GM10847 (cell line): ENCODE results near the gene STX1B.

ENCODE experiments used
- POLR2A ChIP-seq: IDR thresholded peaks from 2 replicates; pipeline ENCODE4 v1.6.1; 2011; ENCODE audit not compliant: insufficient read length; ENCODE audit errors: extremely low read depth

STX1B gene

GRCh38 chr16:31010585-31011325 is at the start of gene STX1B:
TSS of gene STX1B (minus strand) at chr16:31010638. CDS start at chr16:31010396, 242 bp downstream.
- no peak for TF ChIP-seq POLR2A

- no peak for TF ChIP-seq POLR2A
Observed at GRCh38 chr16:31055613-31056012, 45.2 kb upstream of the STX1B start.

- no peak for TF ChIP-seq POLR2A
Observed at GRCh38 chr16:31052114-31052513, 41.7 kb upstream of the STX1B start.

- TF ChIP-seq POLR2A, result no peak
Observed at GRCh38 chr16:31050280-31051030, 40.0 kb upstream of the STX1B start.

GRCh38 chr16:31043898-31044481 is 33.6 kb upstream of the STX1B start:
- no peak for TF ChIP-seq POLR2A

GRCh38 chr16:31043352-31043751 is 32.9 kb upstream of the STX1B start:
- TF ChIP-seq POLR2A, result no peak

GRCh38 chr16:31042866-31043265 is 32.4 kb upstream of the STX1B start:
- no peak for TF ChIP-seq POLR2A

GRCh38 chr16:31038993-31039392 is 28.6 kb upstream of the STX1B start:
- no peak for TF ChIP-seq POLR2A

- no peak for TF ChIP-seq POLR2A
Observed at GRCh38 chr16:31036691-31037090, 26.3 kb upstream of the STX1B start.

- TF ChIP-seq POLR2A, result peak; percentile 5
Observed at GRCh38 chr16:31033709-31034492, 23.5 kb upstream of the STX1B start.

- no peak for TF ChIP-seq POLR2A
Observed at GRCh38 chr16:31032736-31033708, 22.6 kb upstream of the STX1B start, which contains the start of gene STX4. TSS of gene STX4 (plus strand) at chr16:31033558. CDS start at chr16:31033806, 248 bp downstream.

- no peak for TF ChIP-seq POLR2A
Observed at GRCh38 chr16:31031276-31031675, 20.8 kb upstream of the STX1B start.

- no peak for TF ChIP-seq POLR2A
Observed at GRCh38 chr16:31029272-31029671, 18.8 kb upstream of the STX1B start.

- TF ChIP-seq POLR2A, result no peak
Observed at GRCh38 chr16:31025339-31025738, 14.9 kb upstream of the STX1B start.
